IPS DF 19.7 (cell line): ENCODE data around the gene SLC25A20.

Source experiments
- DNase-seq: peaks from one replicate; pipeline ENCODE4 v3.0.0-alpha.2; 2013; ENCODE audit warnings: low read depth, low spot score

SLC25A20 gene

DNA sequence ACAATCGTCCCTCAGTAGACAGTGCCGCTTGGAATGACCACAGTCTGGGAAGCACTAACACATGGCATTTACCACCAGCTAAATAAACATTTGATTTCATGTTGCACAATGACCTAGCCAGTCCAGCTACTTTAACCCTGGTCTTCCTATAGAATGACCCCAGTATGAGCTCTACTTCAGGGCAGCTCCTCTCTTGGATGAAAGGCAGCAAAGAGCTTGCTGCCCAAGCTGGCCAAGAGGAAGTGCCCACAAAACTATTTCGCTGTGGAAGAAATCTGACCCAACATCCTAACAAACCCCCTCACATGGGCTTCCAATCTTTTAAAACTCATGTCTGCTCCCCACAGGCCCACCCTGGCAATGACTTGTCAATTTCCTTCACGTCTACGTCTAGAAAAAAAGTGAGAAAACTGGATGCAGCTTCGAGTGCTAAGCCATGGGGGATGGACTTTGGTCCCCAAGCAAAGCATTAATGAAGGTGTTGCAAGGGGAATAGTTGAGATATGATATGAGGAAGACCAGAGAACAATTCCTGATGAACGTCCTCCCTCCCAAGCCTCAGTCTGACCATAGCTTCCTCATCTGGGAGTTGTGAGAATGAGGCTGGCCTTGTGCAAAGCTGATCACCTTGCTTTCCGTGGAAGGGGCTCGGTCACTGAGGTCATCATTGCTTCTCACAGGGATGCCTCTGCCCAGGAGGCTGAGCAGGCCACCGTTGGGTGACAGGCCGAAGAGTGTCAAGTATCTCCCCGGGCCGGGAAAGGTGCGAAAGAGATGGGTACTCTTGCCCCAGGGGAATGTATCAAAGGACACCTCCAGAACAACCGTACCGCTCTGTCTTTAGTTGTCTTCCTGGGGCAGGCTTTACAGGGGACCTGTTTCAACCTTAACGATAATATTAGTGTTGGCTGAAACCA is 964 bp downstream of the SLC25A20 start:
- no peak for DNase-seq

DNA sequence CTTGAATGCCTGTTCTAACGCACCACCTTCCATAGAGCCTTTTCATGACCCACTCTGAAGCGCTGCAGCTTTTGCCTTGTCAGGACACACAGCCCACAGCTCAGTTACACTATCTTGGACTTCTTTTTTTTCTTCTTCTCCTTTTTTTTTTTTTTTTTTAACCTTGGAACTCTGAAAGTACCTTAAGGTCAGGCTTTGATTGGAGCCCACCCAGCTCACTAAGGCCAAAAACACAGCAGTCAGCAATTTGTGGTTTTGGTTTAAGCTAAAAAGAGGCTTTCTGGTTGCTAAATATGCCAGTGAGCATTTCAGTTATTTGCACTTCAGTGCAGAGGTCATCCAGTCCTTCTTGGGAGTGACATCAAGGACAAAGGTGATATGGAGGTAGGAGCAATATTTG is 1.7 kb downstream of the SLC25A20 start:
- no peak for DNase-seq

DNA sequence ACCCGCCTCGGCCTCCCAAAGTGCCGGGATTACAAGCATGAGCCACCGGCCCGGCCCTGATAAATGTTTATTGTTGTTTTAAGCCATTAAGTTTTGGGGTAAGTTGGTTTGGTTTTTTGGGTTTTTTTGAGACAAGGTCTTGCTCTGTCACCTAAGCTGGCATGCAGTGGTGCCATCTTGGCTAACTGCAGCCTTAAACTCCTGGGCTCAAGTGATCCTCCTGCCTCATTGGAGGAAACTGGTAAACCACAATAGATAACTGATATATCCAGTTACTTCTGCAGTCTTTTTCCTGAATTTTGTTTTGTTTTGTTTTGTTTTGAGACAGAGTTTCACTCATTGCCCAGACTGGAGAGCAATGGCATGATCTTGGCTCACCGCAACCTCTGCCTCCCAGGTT is 4.2 kb downstream of the SLC25A20 start:
- DNase-seq, result no peak

DNA sequence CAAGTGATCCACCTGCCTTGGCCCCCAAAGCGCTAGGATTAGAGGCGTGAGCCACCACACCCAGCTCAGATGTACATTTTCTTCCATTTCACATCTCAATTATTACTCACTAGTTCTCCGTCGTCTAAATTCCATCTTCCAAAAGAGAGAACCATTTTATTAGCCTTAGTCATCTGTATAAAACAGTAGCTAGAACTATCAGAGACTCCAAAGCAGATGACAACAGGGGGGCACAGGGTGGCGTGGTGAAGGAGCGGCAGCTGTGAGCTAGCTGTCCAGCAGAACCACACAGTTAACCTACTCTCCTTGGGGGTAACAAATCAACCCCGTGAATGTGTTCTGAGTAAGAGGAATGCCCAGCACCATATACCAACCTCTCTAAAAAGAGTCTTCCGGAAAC is 7.1 kb downstream of the SLC25A20 start:
- no peak for DNase-seq

DNA sequence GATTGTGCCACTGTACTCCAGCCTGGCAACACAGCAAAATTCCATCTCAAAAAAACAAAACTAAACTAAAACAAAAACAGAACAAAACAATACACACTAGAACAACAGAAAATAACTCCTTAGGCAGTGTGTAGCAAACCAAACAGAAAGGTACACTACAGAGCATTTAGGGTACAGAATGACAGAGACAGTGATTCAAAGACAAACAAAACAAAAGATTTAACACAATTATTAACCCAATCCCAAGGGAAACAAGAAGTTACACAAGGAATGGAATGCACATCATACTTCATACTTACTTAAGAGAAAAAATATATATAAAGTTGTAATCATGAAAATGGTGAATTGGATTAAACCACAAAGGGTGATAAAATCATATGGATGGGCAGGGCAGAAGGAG is 12.9 kb downstream of the SLC25A20 start:
- DNase-seq, result no peak

DNA sequence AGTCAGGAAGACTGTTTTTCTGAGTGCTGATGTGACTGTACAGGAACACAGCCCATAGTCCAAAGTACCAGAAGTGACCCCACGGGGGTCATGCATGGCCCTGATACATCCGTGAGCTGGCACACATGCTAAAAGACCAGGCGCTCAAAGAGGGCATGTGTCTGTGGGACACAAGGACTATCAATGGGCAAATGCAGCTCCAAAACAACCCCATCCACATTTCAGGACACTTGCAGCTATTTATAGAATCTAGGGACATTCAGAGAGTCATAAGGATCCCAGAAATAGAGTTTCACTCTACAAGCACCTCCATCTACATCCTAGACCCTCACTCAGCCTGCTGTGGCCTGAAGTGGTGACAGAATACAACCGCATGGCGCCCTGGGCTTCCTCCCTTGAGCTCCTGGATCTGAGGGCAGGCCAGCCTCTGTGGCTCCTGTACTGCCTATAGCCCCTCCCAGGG is 17.0 kb downstream of the SLC25A20 start:
- DNase-seq, result no peak

DNA sequence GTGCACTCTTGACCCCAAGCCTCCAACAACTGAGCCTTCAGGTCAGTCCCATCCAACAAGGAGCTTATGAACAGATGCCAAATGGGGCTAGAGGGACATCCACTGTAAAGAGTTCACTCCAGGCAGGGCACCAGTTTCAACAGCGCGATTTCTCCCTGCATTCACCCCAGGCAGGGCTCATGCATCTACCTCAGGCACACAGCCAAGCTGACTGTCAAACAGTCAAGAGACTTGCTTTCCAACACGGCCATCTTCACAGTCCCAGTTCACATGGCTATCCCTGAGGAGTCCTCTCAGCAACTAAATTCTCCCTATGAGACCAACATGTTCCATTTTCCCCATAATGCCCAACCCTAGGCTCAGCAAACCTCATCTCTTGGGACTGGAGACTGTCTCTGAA is 17.7 kb downstream of the SLC25A20 start:
- no peak for DNase-seq

DNA sequence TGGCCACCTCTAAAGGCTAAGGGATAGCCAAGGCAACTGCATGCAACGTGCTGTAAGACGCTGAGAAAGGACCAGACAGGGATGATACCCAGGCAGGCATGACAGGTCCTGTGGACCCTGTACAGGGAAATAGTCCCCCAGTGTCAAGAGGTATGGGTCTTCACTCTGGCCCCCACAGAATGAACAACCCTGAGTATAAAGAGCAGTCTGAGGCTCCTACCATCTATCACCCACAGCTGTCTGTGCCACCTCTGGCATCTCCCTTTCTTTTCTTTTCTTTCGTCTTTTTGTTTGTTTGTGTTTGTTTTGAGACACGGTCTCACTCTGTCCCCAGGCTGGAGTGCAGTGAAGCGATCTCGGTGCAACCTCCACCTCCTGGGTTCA is 18.7 kb downstream of the SLC25A20 start:
- no peak for DNase-seq

DNA sequence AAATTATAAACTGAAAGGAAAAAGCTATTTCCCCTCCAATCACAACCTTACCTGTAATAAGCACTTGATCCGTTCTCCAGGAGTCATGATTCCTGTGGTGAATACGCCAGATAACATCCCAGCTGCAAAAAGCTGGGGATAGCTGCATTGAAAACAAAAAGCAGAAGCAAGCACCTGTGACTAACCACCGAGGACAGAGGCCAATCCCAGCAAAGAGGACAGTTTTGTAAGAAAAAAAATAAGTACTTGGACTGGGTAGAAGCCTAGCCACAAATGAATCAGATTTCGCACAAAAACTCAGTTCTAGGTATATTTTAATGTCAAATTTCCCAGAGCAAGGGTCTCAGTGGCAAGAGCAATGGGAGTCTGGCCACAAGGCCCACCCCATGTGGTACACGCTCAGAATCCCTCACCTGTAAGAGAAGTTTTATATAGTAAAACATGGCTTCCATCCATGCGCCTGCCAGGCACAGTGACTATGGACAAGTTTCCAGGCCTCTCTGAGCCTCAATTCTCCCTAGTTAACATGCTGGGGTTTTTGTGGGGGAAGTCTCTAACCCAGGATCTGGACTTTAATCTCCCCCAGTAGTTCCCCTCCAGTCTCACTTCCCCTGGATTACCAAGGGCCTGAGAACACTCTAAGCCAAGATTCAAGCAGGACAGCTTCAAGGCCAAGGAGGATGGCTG is 19.2 kb downstream of the SLC25A20 start:
- no peak for DNase-seq

DNA sequence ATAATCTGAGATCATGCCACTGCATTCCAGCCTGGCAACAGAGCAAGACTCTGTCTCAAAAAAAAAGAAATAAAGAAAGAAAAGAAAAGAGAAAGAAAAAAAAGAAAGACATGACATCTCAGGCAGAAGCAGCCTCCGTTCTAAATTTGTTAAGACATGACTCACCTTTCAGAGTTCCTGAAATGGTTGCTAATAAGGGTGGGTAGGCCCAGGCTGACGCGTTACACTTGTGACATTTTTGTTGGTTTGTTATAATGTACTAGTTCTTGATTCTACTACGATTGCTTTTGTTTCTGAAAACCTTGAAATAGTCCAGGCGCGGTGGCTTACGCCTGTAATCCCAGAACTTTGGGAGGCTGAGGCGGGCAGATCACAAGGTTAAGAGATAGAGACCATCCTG is 21.0 kb downstream of the SLC25A20 start:
- no peak for DNase-seq

DNA sequence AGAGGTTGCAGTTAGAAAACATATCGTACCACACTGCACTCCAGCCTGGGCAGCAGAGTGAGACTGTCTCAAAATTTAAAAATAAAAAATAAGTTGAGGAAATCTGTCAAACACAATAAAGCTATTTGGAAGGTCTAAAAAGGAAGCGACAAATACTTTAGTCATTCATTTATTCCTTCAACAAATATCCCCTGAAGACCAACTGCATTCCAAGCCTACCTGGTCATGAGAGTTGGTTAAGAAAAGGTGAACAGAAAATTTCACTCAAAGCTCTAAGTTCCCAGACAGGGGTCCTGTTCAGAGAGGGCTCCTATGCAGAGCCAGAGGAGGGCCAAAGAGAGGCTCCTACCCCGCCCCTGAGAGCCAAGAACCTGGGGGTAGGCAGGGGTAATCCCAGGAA is 35.6 kb downstream of the SLC25A20 start:
- no peak for DNase-seq

DNA sequence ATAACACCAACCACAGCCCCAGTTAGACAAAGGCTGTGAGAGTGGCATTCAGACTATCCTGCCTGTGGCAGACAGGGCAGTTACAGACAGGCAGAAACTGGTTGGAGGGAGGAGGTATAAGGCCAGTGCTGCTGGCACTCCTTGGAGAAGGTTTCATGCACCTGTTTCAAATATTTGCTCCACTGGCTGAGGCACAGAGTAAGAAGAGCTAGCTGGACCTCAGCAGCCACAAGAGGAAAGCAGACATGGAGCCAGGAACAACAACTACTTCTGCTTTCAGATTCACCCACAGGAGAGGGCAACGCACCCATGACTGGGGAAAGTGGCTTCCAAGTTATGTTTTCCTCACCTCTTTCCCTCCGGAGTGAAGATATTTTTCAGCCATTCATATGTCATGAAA is 39.5 kb downstream of the SLC25A20 start:
- no peak for DNase-seq

DNA sequence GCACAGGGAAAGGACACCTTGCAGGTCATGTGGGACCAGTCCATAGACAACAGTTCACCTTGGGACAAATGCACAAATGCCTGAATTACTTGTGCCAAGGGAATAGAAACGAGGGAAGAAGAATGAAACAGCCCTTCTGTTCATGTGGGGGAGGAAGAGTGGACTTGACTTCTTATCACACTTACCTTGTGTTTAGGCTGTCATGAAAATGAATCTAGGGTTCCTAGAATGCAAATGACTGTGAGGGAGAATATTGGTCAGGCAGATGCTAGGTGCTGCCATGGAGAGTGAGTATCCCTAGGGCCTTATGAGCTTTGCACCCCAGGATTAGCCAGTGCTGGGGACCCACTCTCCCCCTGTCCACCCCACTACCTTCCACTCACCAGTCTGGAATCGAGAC is 40.0 kb downstream of the SLC25A20 start:
- no peak for DNase-seq

DNA sequence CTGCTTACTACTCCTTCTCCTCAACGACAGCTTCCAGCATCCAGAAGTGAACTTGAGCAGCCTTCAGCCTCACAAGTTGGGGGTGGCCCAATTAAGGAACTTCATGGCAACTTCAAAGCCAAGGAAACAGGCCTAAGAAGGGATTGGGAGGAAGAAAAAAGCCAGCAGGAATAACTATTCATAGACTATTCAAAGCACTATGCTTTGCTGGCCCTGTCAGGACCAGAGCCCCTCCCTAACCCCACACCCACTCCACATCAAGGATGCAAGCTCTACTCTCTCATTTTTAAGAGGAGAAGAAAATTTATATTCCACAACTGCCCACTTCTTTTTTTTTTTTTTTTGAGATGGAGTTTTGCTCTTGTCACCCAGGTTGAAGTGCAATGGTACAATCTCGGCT is 41.0 kb downstream of the SLC25A20 start:
- DNase-seq, result no peak

DNA sequence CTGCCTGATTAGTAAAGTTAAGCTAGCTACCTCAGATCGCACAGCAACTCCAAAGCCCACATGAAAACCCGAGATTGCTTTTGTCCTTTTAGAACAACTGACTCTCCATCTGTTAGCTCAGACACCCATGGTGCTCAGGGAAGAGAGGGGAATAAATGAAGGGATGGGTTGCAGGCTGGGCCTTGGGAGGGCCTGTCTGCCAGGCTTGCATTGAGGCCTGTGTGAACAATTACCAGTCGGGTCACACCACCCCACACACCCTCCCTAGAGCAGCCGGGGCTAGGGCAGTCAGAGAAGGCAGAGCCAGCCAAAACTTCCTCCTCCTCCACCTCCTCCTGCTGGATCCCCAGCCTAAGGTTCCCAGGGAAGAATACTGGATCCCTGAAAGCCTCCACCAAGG is 42.2 kb downstream of the SLC25A20 start:
- no peak for DNase-seq

DNA sequence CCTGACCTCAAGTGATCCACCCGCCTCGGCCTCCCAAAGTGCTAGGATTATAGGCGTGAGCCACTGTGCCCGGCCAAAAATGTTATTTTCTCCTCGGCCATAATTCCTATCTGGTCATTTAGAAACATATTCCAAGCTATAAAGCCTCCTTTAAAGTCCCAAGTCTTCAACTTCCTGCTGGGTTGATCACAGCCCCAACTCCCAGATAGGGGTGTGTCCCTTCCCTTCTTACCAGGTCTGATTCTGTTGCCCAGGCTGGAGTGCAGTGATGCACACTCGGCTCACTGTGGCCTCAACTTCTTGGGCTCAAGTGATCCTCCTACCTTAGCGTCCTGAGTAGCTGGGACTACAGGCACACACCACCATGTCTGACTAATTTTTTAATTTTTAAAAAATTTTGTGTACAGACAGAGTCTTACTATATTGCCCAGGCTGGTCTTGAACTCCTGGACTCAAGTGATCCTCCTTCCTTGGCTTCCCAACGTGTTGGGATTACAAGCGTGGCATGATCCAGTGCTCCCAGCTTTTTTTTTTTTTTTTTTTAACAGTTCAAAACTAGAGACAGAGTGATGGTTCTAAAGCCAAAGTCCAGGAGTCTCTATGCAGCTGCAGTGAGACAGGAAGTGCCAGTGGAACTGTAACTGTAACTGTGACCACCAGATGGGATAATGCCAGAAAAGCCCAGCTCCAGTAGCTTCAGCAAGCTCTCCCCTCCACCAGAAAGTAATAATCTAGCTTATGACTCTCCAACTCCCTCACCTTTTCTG is 42.8 kb downstream of the SLC25A20 start:
- DNase-seq, result no peak

DNA sequence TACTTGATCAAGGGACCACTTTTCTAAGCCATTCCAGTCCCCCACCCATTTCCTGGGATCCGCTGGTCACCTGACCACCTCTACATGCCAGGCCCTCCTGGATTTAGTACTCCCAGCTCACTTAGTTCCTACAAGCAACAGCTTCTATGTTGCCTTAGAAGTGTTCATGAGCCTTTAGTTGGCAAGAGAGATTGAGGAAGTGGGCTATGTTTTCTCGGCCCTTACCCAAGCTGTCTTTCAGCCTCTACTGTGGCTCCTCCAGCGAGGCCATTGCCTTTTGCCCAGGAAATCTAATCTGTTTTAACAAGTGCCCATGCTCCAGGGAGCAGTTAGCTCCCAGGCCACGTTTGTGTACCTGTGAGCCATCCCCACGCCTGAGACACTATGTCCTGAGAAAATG is 46.5 kb downstream of the SLC25A20 start:
- no peak for DNase-seq

DNA sequence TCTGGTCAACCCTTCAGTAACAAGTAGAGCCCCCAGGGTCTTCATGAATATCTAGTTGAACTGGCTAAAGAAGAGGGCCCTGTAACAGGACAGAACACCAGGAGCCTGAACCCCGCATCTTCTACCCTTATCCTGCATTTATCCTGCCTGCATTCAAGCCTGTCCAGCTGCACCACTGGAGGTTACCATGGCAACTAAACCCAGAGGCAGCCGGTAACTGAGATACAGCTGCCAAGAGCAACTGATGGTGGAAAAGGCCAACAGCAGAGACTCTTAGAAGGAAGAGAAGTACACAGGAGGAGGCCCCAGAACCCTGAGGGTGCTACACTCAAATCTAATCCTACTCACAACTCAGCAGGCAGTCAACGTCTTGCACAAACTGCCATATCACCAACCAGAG is 47.3 kb downstream of the SLC25A20 start:
- DNase-seq, result no peak

DNA sequence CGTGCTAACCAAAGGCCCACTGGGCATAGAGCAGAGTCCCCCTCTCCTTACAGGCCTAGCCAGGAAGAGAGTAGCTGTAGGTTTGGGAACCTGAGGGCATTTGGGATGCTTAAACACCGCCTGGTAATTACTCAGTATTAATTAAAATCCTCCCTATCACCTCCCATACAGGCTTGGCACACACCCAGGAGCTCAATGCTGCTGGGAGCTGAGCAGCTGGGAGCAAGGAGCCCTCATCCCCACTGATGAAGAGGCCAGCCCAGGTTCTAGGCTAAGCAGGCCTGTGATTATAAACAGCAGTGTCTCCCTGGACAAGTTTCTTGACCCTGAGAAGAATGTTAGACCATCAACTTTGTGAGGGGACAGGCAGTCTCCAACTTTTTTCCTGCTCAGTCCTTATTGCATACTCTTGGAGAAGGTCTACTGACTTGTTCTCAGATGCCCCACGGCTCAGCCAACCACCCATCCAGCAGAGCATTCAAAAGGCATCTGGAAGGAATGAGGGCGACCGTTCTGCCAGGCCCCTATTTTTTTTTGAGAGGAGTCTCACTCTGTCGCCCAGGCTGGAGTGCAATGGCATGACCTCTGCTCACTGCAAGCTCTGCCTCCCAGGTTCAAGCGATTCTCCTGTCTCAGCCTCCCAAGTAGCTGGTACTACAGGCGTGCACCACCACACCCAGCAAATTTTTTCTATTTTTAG is 49.7 kb downstream of the SLC25A20 start:
- DNase-seq, result no peak

DNA sequence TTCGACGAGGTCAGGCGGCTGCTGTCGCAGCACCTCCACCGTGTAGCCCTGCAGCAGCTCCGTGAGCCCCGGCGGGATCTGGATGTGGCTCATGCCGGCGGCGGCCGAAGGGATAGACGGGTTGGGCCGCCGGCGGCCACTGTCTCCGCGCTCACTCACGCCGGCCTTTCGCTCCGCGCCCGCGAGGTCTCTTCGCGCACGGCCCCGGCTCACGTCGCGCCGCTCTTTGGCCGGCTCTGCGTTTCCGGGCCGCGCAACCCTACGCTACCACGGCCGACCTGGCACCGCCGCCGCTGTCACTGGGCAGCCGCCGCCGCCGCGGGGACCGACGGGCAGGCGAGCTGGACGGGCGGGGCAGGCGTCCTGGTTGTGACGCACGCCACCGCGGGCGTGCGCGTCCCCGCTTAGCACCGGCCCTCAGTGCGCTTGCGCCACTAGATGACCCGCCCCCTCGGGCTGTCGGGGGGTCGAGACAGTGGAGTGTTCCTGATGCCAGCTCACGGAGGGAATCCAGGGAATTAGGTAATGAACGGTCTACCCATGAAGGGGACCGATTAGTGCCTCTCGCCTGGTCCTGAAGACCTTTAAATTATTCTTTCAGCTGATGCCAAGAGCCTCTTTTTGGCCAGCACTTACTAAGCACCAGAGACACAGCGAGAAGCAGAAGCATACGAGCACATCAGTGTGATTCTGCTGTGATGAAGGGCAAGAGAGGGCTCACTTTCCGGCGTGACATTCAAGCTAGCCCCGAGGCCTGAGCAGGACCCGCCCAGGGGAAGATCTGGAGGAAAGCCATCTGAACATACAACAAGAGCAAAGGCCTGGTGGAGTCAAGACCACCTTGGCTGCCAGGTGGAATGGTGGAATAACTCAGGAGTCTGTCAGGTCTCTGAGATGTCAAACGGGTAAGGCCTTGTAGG is 50.9 kb downstream of the SLC25A20 start, which contains the start of gene PRKAR2A:
PRKAR2A (minus strand) TSS at position 371 of the 920 bp plus-strand sequence; CDS start at position 93, 278 bp downstream.
- peak; percentile 47 for DNase-seq
